ENCODE results near the gene LKAAEAR1. TPM values are rescaled to one million over a fixed set of nuclear protein-coding genes. Genes with fewer than 3 reads are reported as not detected.

Gene LKAAEAR1
- total and polyA plus RNA-seq, 2 of the 13 experiments (the other 11 are each of a cell fraction or from before 2014, with no cell fraction given): not detected

- no peak; the same call in 1 of the 2 replicates for TF ChIP-seq ZBTB2 (CRISPR knock-in tag; IDR thresholded peaks at IDR 0.05; ENCODE audit: low read depth)
- no peak for TF ChIP-seq ATF4 (CRISPR knock-in tag; IDR thresholded peaks at IDR 0.05)
- TF ChIP-seq AHR (CRISPR knock-in tag; IDR thresholded peaks at IDR 0.05): peak; percentile 79; the same call in 1 of the 2 replicates
- no peak for TF ChIP-seq JUNB (CRISPR knock-in tag; IDR thresholded peaks at IDR 0.05; ENCODE audit: borderline replicate concordance)
- peak; percentile 53; the same call in 1 of the 2 replicates for TF ChIP-seq THRA (CRISPR knock-in tag; IDR thresholded peaks at IDR 0.05; ENCODE audit: borderline replicate concordance)
- peak; percentile 64; the same call in 1 of the 2 replicates for TF ChIP-seq FOSL2 (CRISPR knock-in tag; IDR thresholded peaks at IDR 0.05)
- no peak; the same call in 1 of the 2 replicates for TF ChIP-seq CEBPG (CRISPR knock-in tag; IDR thresholded peaks at IDR 0.05)
- 0 out of 2 replicates have a peak, but pooled peaks have one; percentile 43 for TF ChIP-seq KLF12 (CRISPR knock-in tag; IDR thresholded peaks at IDR 0.05; ENCODE audit: borderline replicate concordance)
- TF ChIP-seq ZNF121 (CRISPR knock-in tag; IDR thresholded peaks at IDR 0.05): peak; percentile 91
- no peak for TF ChIP-seq ZNF124 (CRISPR knock-in tag; IDR thresholded peaks at IDR 0.05)
- no peak; the same call in 1 of the 2 replicates for TF ChIP-seq SRY (CRISPR knock-in tag; IDR thresholded peaks at IDR 0.05)
- TF ChIP-seq ZSCAN5A (CRISPR knock-in tag; IDR thresholded peaks at IDR 0.05; ENCODE audit: borderline replicate concordance): no peak
- TF ChIP-seq ZNF546 (CRISPR knock-in tag; conservative IDR thresholded peaks at IDR 0.05): peak; percentile 93
- TF ChIP-seq MBD4 (IDR thresholded peaks at IDR 0.05; ENCODE audit: borderline replicate concordance, low read length): no peak
- TF ChIP-seq RNF219 (CRISPR knock-in tag; IDR thresholded peaks at IDR 0.05): no peak
- peak; percentile 38 for TF ChIP-seq MAZ (IDR thresholded peaks at IDR 0.05; ENCODE audit: borderline replicate concordance, low read depth, low read length)
- no peak for TF ChIP-seq MAZ (CRISPR knock-in tag; IDR thresholded peaks at IDR 0.05; ENCODE audit: low read depth)
- TF ChIP-seq FOXO1 (CRISPR knock-in tag; IDR thresholded peaks at IDR 0.05): 0 out of 2 replicates have a peak, but pooled peaks have one; percentile 31
- TF ChIP-seq ZNF253 (CRISPR knock-in tag; IDR thresholded peaks at IDR 0.05; ENCODE audit: borderline replicate concordance): 0 out of 2 replicates have a peak, but pooled peaks have one; percentile 60
- no peak; the same call in 1 of the 2 replicates for TF ChIP-seq ZNF589 (CRISPR knock-in tag; conservative IDR thresholded peaks at IDR 0.05)
- TF ChIP-seq ZNF737 (CRISPR knock-in tag; IDR thresholded peaks at IDR 0.05; ENCODE audit: borderline replicate concordance): no peak
- 0 out of 2 replicates have a peak, but pooled peaks have one; percentile 24 for TF ChIP-seq NFE2 (CRISPR knock-in tag; IDR thresholded peaks at IDR 0.05)
Measured at GRCh38 chr20:64055893-64056638, 28.1 kb downstream of the LKAAEAR1 start (continued).

Measured in HepG2 (cell line).